Astrocyte of the cerebellum (primary cell): ENCODE data around the gene AOX1.
"Not testable (repeated sequence)": the region's sequence is repeated elsewhere in the genome, so short reads cannot be mapped to it uniquely, and the experiment has no call there.

Experiments used
- DNase-seq: peaks from one replicate; pipeline ENCODE4 v3.0.0-alpha.2; 2011; ENCODE audit warnings: low read depth
- H3K4me3 ChIP-seq: 2 replicates; pipeline ENCODE4 v1.5.1; 2011; ENCODE audit warnings: mild to moderate bottlenecking, low read depth, low read length, moderate library complexity
- CTCF ChIP-seq: IDR thresholded peaks from 2 replicates; pipeline ENCODE4 v1.5.1; 2012; ENCODE audit warnings: low read length, low read depth, moderate library complexity, mild to moderate bottlenecking; ENCODE audit errors: missing control alignments
- in situ Hi-C: cut with HindIII; loops from 2 replicates; pipeline ENCODE4 v1.10.0; 2017; ENCODE audit warnings: low sequenced_read_pairs

Gene AOX1

DNA sequence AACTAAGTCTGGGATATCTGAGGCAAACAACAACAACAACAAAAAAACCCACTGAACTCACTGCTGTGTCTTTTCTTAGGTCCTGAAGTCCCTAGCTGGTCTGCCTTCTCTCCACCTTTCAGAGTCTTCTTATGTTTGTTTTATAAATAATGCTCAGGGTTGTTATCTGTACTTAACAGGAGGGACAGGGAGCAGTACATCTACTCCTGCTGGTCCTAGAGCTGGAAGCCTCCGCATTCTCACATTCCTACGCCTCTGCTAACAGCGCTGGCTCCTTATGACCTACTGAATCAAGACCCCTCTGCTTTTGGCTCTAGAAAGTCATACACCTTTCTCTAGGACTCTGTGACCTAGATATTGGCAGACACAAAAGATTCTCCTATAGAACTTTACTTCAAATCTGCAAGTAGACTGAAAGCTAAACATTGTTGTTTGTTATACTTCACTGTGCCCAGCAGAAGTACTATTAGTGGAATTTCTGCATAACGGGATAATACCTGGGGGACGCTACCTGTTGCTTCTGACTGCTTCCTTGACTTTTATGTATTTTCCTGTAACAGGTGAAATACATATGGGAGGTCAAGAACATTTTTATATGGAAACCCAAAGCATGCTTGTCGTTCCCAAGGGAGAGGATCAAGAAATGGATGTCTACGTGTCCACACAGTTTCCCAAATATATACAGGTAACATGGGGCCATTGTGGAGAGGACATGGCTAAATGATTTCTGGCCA lies 48.6 kb downstream of the AOX1 start:
- no peak overlapping the region for H3K4me3 ChIP-seq
- DNase-seq: no peak
- in situ Hi-C loops: no loop called here
- no peak for TF ChIP-seq CTCF

- no peak overlapping the region for H3K4me3 ChIP-seq
- in situ Hi-C loops: no loop called here
- no peak for DNase-seq
- TF ChIP-seq CTCF: no peak
Observed at GRCh38 chr2:200635251-200635650, 49.4 kb downstream of the AOX1 start.

DNA sequence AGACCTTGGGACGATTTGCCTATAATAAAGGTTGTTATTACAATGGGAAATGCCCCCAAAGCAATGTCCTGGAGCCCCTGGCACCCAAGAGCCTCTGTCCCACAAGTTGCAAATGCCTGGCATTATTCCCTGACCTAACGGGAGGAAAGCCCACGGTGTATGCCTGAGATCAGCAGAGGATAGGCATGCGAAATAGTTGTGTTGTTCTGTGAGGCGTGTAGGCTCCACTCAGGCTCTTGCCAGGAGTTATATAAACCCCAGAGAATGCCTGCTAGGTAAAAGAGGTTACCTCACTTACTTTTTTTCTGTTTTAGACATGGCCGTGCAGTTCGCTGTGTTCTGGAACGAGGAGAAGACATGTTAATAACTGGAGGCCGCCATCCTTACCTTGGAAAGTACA lies 52.1 kb downstream of the AOX1 start:
- in situ Hi-C loops: no loop called here
- no peak for TF ChIP-seq CTCF

DNA sequence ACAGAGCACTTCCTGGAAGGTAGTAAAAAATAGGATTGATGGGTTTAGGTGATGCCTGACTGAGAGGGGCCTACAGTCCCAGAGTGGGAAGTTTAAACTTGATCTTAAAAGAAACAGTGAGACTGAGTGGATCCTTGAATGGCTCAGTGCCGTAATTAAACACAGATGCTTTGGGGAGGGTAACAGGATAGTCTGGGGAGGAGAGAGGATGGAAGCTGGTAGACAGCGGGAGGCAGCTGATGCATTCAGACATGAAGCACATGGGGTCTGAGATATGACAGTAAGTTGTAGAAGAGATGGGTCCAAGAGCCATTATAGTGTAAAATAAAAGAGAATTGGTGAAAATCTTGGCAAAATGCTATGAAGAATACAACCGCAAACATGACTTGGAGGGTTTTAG lies 54.4 kb downstream of the AOX1 start:
- in situ Hi-C loops: no loop called here
- no peak for DNase-seq
- no peak for TF ChIP-seq CTCF
- no peak overlapping the region for H3K4me3 ChIP-seq

More for the DNA sequence above, 52.1 kb downstream of the AOX1 start:
- DNase-seq: no peak
- no peak overlapping the region for H3K4me3 ChIP-seq

GRCh38 chr2:200640901-200641300 lies 55.1 kb downstream of the AOX1 start:
- no peak for DNase-seq
- no peak overlapping the region for H3K4me3 ChIP-seq
- TF ChIP-seq CTCF: no peak
- in situ Hi-C loops: no loop called here

GRCh38 chr2:200648518-200649281 lies 62.9 kb downstream of the AOX1 start:
- H3K4me3 ChIP-seq, in situ Hi-C loops, DNase-seq: not testable (repeated sequence)

GRCh38 chr2:200649724-200650123 lies 63.9 kb downstream of the AOX1 start:
- H3K4me3 ChIP-seq: no peak overlapping the region
- no peak for DNase-seq
- no peak for TF ChIP-seq CTCF
- in situ Hi-C loops: no loop called here
